Fibroblast of skin of abdomen (primary cell): Measurements from ENCODE around the gene KCNH1.
"Not testable (repeated sequence)": the region's sequence is repeated elsewhere in the genome, so short reads cannot be mapped to it uniquely, and the experiment has no call there.

ENCODE experiments used
- DNase-seq: peaks from one replicate; pipeline ENCODE4 v3.0.0-alpha.2; 2013

The KCNH1 gene

DNA sequence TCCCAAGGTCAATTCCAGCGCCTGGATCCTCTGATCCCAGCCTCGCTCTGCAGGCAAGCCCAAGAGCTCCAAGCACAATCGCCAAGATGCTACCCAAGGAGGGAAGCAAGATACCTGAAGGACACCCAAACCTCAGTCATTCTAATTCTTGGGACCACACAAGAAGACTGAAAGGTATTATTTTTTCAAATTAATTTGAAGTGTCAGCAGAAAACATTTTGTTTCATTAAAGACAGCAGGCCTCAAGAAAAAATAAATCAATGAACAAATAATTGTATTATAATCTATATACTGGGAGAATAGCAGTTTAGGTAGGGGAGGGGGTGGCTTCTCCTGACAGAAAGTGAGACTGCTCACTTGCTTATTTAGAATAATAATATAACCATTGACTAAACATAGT, 457.4 kb downstream of the KCNH1 start:
- no peak for DNase-seq

DNA sequence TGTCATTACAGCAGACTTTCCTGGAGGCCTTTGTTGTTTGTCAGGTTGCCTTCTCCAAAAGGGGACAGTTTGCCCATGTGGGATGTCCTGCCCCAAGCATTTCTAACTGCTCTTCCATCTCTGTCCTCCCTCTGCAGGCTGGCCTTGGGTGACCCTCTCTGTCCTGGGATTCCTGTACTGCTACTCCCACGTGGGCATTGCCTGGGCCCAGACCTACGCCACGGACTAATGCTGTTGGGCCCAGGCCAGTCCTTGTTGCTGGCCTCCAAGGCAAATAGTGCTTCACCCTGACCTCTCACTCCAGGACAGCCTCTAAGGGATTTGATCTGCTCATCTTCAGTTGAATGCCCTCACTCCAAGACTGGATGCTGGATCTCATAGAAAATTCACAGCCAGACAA, 459.8 kb downstream of the KCNH1 start:
- no peak for DNase-seq

DNA sequence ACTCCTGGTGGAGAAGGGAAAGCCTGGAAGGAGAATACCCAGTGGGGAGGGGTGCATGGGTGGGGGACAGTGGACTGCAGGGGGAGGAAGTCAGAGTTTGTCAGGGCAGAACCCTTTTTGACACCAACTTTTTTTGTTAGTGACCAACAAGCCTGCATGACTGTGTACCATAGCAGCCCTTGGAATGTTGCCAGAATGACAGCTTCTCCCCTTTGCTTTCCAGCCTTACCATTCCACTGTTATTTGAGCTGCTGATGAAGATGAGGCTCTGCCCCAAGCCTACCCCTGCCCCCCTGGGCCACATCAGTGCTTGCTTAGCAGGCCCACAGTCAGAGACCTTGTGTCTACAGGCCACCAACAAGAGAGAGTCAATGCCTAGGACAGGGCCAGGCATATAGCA, 464.0 kb downstream of the KCNH1 start:
- no peak for DNase-seq

DNA sequence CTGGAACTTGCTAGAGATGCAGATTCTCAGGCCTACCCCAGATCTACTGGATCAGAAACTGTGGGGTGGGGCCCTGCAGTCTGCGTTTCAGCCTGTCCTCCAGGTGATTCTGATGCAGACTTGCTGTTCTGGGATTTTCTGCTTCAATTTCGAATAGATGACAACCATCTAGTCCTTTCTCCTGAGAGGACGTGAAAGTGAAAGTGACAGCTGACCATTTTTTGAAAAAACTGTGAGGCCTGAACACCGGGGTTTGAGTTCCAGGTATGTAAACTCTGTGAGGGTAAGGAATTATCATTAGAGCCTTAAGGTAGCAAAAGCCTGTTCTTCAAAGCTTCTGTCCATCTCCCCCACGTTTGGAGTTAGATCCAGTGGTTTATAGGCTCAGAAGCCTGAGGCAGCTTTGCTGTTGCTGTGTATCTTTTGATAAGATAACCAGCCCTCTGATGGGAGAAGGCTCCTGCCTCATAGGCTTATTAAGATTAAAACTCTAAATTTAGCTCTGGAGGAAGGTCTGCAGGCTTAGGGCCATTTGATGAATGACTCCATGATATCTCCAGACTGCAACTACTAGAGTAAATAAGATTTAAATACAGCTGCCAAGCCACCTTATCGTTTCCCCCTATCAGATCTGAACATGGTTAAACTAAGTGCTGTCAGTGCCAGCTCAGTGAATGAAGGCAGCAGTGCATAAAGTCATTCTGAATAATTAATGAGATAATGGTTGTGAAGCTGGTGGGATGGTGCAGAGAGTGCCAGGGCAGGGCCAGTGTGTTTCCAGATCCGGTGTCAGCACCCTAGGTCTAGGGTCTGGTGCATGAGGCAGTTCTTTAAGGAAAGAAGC, 470.0 kb downstream of the KCNH1 start:
- DNase-seq, result no peak

DNA sequence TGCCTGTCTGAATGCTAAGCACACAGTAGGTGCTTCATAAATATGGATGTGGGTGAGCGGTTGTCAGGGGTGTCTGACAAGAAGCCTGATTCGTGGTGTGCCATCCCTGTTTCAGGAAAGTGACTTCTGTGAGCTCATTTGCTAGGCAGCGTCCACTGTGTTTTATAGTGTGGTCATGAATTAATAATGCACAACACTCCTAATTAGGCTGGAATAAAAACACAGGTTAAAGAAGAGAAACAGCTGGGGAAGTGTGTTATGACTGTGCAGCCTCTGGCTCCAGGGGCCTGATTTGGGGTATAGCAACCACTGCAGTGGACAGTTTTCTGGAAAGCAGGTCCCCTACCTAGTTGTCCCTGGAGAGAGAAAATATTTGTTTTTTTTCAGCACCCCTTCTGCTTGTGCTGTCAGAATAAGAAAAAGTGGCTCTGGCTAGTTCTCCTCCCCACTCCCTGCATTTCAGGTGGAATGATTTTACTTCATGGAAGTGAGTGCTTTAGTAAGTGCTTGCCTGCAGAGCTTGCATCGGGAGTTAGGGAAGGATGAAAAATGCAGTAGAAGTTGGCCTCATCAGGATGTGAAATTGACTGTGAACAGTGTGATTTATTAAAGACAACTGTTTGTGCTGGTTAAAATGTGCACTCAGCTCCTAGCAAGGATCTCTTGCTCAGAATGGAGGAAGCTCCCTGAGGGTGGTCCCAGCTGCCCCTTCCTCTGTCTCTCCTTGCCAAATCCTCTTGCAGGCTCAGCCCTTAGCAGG, 471.5 kb downstream of the KCNH1 start:
- DNase-seq, result no peak

DNA sequence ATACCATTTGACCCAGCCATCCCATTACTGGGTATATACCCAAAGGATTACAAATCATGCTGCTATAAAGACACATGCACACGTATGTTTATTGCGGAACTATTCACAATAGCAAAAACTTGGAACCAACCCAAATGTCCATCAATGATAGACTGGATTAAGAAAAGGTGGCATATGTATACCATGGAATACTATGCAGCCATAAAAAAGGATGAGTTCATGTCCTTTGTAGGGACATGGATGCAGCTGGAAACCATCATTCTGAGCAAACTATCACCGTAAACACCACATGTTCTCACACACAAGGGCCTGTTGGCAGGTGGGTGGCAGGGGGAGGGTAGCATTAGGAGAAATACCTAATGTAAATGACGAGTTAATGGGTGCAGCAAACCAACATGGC, 472.4 kb downstream of the KCNH1 start:
- not testable (repeated sequence) for DNase-seq

DNA sequence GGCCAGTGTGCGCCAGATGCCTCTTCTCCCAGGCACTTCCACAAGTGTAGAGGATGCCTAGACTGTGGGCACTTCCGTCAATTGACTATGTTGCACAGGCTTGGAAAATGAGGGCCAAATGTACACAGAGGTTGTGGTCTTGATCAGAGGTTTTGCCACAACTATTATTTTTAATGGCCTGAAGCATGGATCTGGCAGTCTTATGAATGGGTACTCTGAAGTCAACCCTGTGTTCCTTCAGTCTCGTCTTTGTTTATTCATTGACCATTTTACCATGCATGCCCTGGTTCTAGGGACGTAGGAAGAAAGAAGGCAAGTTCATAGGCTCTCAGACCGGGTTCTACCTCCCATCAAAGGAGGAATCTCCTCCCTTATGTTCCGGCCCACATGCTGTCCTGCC, 476.1 kb downstream of the KCNH1 start:
- DNase-seq, result no peak

DNA sequence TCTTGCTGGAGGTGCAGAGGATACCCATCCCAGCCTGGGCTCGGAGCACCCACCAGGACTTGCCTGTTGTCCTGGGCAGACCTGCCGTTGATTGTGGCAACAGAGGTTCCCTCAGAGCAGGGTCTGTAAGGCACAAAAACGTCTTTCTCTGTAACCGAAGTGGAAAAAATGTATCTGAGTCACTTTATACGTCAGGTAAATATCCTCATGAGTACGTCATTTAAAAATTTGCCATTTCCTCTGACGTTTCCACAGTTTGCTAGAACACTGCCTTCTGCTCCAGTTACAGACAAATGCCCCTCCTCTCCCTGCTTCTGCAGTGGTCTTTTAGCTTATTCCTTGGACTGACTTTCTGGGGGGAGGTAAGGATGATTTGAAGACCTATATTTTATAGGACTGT, 478.4 kb downstream of the KCNH1 start:
- peak; percentile 48 for DNase-seq

DNA sequence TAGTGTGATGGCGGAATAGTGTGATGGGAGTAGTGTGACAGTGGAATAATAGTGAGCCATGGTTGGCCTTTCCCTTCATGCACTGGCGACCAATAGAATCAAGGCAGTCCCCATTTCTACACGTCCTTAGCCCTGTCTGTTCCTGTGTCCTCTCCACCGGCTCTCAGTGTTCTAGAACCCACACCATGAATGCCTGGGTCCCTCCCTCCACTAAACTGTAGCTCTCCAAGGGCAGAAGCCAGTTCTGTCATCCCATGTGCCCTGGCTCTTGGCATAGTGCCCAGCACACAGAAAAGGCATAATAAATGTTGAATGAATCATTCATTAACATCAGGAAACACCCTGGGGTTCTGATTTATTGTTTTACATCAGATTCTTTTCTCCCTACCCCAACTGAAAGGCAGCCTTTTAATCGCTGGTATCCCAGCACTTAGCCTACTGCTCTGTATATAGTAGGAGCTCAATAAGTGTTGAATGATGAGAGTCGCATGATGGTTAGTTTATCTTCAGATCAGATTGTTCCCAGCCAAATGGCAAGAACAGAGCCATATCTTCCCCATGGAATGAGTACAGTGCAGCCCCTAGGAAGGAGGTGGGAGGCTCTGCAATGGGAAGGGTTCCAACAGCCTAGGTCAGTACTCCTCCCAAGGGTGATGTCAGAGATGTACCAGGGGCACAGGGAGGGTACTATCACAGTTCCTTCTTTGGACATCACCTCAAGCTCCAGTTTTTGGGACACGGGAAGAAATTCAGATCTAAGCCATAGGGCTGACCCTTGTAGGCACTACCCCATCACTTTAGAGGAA, 479.6 kb downstream of the KCNH1 start:
- peak; percentile 31 for DNase-seq

DNA sequence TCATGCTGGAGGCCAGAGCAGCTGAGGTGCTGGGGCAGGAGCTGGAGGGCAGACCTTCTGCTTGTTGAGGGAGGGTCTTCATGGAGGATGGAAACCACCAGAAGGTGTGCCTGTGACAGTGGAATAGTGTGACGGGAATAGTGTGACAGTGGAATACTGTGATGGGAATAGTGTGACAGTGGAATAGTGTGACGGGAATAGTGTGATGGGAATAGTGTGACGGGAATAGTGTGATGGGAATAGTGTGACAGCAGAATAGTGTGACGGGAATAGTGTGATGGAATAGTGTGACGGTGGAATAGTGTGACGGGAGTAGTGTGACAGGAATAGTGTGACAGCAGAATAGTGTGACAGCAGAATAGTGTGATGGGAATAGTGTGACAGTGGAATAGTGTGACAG, 480.2 kb downstream of the KCNH1 start:
- peak; percentile 4 for DNase-seq

DNA sequence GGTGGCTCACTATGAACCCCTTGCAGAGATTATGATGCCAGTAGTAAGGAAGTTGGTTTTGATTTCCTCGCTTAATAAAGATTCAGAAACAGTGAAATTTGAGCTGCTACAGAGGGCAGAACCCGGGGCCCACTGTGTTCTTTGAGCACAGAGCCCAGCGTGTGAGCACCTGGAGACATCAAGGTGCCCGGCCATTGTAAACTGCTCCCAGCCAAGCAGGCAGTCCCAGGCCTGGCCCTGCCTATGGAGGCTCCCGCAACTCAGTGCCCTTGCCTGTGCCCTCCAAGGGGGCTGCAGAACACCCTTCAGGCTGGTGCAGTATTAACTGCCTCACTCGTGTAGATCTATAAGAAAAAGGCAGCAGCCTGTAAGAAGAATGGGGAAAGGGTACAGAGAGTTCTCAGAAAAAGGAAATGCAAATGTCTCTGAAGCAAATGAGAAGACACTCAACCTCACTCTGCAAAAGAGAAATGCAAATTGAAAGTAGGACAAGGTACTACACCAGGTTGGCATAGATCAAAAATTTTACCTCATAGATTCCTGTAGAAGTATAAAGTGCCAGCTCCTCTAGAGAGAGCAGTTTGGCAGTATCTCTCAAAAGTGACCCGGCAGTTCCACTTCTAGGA, 481.5 kb downstream of the KCNH1 start:
- no peak for DNase-seq

DNA sequence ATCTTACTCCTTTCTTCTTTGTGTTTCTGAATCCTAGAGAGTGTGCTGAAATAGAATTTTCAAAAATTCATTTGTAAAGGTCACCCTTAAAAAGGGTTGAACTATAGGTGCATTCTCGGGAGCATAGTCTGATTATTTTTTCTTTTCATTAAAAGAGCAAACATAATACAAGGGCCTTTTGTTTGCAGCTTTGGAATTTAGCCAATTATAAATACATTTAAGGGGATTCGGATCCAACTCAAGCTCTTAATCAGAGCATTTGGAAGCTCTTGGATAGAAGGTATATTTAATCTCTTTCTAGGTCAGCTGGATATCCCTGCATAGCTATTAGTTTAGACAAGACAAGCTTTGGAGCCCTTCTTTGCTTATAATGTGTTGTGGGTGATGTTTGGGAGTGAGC, 483.5 kb downstream of the KCNH1 start:
- DNase-seq, result no peak

DNA sequence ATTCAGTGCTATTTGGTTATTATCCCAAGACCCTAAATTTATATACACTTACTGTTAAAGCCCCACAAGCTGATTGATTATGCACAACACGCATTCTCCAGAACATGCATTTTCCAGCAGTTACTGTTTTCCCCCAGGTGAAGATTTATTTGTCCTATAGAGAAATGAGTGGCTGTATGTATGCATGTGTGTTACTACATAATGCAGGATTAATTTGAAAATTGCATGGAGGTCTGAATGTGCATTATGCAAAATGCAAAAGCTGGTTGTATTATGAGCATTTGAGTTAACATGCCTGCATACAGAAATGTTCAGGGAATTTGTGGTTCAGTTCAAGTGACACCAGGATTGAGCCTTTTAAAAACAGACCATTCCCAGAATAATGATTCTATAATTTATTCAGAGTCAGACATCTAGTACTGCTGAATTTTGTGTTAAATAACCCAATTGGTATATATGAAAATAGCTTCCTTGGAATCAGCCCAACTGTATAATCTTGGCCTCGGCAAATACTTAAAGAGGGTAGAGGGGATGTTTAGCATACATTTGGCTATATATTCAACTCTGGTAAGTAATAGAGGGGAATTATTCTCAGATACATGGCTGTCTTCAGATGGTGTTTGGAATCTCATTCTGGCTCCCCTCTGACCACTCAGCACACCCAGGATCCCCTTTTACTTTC, 485.2 kb downstream of the KCNH1 start:
- DNase-seq, result no peak

DNA sequence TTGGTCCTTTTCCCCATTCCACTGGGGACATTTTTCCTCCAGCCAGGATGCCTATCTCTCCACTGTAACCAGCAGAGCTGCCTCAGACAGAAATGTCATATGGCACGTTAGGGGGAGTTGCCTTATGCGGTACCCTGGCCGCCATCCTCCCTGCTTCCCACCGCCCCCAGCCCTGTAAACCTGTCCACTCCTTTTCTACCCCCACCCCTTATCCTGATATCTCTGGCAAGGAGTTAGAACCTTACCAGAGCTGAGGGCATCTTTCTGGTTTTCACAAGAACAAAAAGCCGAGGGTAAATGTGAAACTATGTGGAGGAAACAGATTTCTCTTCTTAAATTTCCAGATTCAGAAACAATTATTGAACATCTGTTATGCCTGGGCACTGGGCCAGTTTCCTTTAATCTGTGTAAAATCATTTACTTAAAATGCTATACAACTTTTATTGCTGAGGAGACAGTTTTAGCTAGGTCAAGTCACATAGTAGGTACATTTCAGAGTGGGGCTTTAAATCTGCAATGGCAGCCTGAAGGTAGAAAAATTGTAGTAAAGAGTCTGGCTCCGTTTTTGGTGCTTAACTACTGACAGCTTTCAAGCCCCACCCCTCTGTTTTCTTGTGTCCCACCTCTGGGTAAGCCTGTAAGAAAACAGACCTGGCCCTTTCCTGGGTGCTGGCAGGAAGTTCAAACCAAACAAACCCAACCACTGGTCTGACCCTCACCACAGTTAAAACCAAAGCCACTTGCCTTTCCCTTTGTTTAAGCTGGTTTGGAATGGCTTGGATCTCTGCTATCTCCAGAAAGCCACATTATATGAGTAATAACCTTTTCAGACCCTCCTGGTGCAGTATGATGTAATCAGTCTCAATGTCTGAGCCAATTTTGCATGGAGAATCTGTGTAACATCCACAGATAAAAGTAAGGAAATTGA, 486.3 kb downstream of the KCNH1 start:
- DNase-seq, result peak; percentile 89

DNA sequence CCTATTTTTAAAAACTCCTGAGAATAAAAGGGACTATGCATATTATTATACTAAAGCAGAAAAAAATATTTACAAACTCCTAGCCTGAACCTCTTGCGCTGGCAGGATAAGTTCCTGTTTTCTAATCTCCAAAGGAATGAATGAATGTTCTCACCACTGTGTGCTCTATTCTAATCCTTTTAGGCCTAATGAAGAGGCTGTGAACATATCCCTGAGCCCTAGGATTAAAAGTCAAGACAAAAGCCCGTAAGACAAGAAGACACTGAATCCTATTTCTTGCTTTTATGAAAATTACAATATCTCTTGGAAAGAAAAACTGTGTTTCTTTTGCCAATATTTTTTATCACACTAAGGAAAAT, 487.7 kb downstream of the KCNH1 start:
- DNase-seq, result no peak

DNA sequence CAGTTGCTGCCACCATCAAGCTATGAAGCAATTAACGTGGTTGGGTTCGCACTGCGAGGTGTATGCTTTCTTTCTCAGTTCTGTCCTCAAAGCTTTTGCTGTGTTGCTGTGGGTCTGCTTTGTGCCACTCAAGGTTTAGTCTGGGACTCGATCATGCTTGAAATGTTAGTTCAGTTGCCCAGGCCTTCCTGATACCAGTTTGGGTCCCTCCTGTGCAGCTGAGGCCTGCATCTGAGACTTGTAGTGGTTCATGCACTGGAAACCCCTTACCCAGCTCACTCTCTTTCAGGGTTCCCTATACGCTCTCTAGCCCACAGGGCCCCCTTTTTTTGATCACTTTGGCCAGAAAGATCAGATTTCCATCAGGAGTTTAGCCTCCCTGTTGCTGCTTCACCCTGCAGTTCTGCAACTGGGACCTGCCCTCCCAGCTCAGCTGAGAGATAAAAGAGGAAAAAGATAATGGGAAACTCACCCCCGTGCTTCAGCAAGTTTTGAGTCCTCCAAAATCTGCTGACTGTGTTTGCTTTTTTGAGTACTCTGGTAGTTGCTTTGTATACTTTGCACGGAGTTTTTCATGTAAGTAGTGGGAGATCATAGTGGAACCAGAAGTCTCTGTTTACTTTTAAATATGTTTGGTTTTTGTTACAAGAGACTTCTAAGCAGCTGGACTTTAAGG, 488.2 kb downstream of the KCNH1 start:
- DNase-seq, result no peak

DNA sequence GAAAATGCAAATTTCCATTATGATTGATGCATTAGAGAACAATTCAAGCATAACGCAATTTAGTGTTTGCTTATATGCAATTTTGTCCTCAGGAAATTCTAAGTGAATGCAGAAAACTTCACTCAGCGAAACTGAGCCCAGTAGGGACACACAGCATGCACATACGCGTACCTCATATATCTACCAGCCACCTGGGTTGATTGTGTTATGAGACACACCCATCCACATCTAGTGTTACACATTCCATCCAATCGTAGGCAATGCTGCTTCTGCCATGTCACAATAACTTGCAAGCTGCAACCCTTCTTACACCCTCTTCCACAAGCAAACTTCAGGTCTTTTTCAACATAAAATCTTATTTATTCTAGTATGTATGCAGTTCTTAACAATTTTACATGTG, 492.4 kb downstream of the KCNH1 start:
- DNase-seq, result no peak

DNA sequence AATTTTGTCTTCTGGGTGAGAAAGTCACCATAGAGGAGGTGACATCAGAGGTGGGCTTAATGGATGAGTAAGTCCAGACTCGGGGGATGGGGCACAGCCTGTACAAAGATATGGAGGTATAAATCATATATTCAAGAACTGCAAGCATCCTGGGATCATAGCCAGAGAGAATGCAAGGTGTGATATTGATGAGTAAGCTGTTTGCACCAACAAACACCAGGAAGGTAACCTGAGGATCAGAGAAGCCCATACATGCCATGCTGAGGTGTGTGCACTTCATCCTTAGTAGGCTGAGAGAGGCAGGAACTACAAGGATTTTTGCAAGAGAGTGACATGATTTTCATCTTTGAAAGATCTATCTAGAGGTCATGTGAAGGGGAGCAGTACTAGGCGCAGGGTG, 498.8 kb downstream of the KCNH1 start:
- DNase-seq, result no peak

DNA sequence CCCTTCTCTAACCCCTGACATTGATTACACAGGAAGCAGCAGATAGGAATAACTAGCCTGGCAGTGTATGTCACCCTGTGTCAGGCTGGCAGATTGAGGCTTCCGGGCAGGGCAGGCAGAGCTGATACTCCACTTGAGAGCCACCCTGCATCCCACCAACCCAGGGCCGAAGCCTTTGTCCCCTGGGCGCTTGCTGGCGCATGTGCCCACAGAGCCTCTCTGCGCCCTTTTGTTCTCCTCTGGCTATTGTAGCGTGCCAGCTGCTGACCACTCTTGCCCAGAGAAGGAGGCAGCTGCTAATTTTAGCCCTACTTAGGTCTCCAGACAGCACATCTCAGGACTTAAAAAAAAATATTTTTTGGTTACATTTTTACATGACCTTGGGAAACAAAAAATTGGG, 500.3 kb downstream of the KCNH1 start:
- no peak for DNase-seq

DNA sequence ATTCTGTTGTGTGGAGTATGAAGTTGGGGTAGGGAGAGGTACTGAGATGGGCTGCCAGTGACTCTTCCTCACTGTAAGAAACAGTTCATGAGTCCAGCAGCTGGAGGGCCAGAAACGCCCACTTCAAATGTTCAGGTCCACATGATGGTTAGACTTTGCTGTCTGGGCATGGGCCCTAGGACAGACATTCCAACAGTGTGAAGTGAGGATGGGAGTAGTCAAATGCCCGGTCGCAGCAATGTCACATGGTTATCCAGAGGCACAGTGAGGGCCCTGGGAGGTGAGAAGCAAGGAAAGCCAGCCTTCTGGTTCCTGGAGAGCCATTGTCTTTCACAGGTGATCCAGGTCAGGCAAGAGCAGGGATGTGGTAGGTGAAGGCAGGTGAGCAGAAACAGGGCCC, 500.8 kb downstream of the KCNH1 start:
- no peak for DNase-seq

DNA sequence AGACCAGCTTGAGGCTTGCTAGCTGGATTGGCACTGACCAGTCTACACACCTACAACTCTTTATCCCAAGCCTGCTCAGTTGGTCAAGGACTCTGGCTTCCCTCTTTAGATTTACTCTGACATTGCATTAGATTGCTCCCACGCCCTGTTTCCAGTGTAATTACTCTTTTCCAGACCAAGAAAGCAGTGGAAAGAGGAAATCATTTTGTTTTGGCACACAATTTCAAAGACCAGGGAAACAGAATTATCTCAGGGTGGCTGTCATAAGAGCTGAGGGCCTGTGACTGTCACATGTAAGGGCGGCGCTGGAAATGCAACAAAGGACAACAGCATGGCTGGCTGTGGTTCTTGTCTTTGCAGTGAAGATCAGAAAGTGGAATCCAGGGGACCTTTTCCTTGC, 502.5 kb downstream of the KCNH1 start:
- no peak for DNase-seq
